DMS53 treated with DMSO at 0.1 percent for 48 hours (cell line): Measurements from ENCODE around the gene TRIML1.
"Not testable (repeated sequence)": the region's sequence is repeated elsewhere in the genome, so short reads cannot be mapped to it uniquely, and the experiment has no call there.

Experiments
- DNase-seq: peaks from one replicate; lab custom pipeline; 2025; ENCODE audit not compliant: unreplicated experiment; lab: John Stamatoyannopoulos, UW

TRIML1 gene

GRCh38 chr4:188147776-188148175 is 8.5 kb downstream of the TRIML1 start:
- no peak for DNase-seq

GRCh38 chr4:188154668-188155405 is 15.6 kb downstream of the TRIML1 start:
- DNase-seq = no peak

GRCh38 chr4:188158336-188158735 is 19.1 kb downstream of the TRIML1 start:
- no peak for DNase-seq

- DNase-seq = not testable (repeated sequence)
Observed at GRCh38 chr4:188159513-188160226, 20.4 kb downstream of the TRIML1 start.

GRCh38 chr4:188160406-188160805 is 21.2 kb downstream of the TRIML1 start:
- no peak for DNase-seq

- DNase-seq = no peak
Observed at GRCh38 chr4:188161167-188161566, 21.9 kb downstream of the TRIML1 start.

GRCh38 chr4:188162698-188163097 is 23.5 kb downstream of the TRIML1 start:
- no peak for DNase-seq

GRCh38 chr4:188168726-188169373 is 29.6 kb downstream of the TRIML1 start:
- DNase-seq = no peak

- no peak for DNase-seq
Observed at GRCh38 chr4:188171551-188171950, 32.3 kb downstream of the TRIML1 start.

GRCh38 chr4:188175288-188175687 is 36.0 kb downstream of the TRIML1 start:
- DNase-seq = no peak

- no peak for DNase-seq
Observed at GRCh38 chr4:188177997-188178675, 38.9 kb downstream of the TRIML1 start.

GRCh38 chr4:188178806-188179205 is 39.6 kb downstream of the TRIML1 start:
- no peak for DNase-seq

- no peak for DNase-seq
Observed at GRCh38 chr4:188187106-188187505, 47.9 kb downstream of the TRIML1 start.

- no peak for DNase-seq
Observed at GRCh38 chr4:188190461-188190860, 51.2 kb downstream of the TRIML1 start.

- DNase-seq = no peak
Observed at GRCh38 chr4:188194421-188194820, 55.2 kb downstream of the TRIML1 start.

- no peak for DNase-seq
Observed at GRCh38 chr4:188195389-188195985, 56.2 kb downstream of the TRIML1 start.

GRCh38 chr4:188196134-188196735 is 57.0 kb downstream of the TRIML1 start:
- DNase-seq = no peak
